HepG2 (cell line): ENCODE measurements around the gene KRTAP3-3. TPM values are rescaled to one million over a fixed set of nuclear protein-coding genes. Genes with fewer than 3 reads are reported as not detected.

ENCODE experiments used
- AKNA ChIP-seq: sonication (generic); formaldehyde crosslinking; IDR thresholded peaks from 2 replicates; pipeline ENCODE4 v1.4.0; 2020; ENCODE audit warnings: missing genetic modification reagents, borderline replicate concordance
- ATF5 ChIP-seq: sonication (generic); formaldehyde crosslinking; IDR thresholded peaks from 2 replicates; pipeline ENCODE4 v1.4.0; 2020; ENCODE audit warnings: mild to moderate bottlenecking, low read depth, missing genetic modification reagents
- CHCHD3 ChIP-seq: sonication (generic); formaldehyde crosslinking; IDR thresholded peaks from 2 replicates; pipeline ENCODE4 v1.8.0; 2022; ENCODE audit warnings: mild to moderate bottlenecking, missing genetic modification reagents, moderate library complexity
- HIVEP1 ChIP-seq: sonication (generic); formaldehyde crosslinking; IDR thresholded peaks from 2 replicates; pipeline ENCODE4 v1.4.0; 2020; ENCODE audit warnings: mild to moderate bottlenecking, missing genetic modification reagents
- HNF1A ChIP-seq, 2 experiments: sonication (generic) in 1 of 2; formaldehyde crosslinking in 1 of 2; IDR thresholded peaks; 2 replicates each; pipeline versions ENCODE4 v1.4.0 to v1.6.1; 2016 to 2020; ENCODE audit warnings: borderline replicate concordance in 1 of 2, low read depth in 1 of 2, mild to moderate bottlenecking in 1 of 2, missing genetic modification reagents in 1 of 2
- HNRNPLL ChIP-seq: fragments of 200-400 bp; formaldehyde crosslinking; IDR thresholded peaks from 2 replicates; pipeline ENCODE4 v1.6.1; 2017; ENCODE audit warnings: mild to moderate bottlenecking, low read depth, low read length; ENCODE audit not compliant: poor library complexity, severe bottlenecking
- KDM4B ChIP-seq: sonication (generic); formaldehyde crosslinking; IDR thresholded peaks from 2 replicates; pipeline ENCODE4 v1.4.0; 2020; ENCODE audit warnings: missing genetic modification reagents
- MNT ChIP-seq: fragments of 450-650 bp; IDR thresholded peaks from 2 replicates; pipeline ENCODE4 v1.6.1; 2016
- MYC ChIP-seq: sonication (generic); formaldehyde crosslinking; IDR thresholded peaks from 2 replicates; pipeline ENCODE4 v1.9.0; 2021; ENCODE audit warnings: missing genetic modification reagents, borderline replicate concordance
- NBN ChIP-seq: fragments of 450-650 bp; conservative IDR thresholded peaks from 2 replicates; pipeline ENCODE4 v1.6.1; 2017
- SIN3B ChIP-seq: fragments of 150-350 bp; IDR thresholded peaks from 2 replicates; pipeline ENCODE4 v1.6.1; 2014; ENCODE audit warnings: low read length
- TOPORS ChIP-seq: sonication (generic); formaldehyde crosslinking; IDR thresholded peaks from 2 replicates; pipeline ENCODE4 v1.8.0; 2023; ENCODE audit warnings: mild to moderate bottlenecking, missing genetic modification reagents
- ZNF333 ChIP-seq: sonication (generic); formaldehyde crosslinking; IDR thresholded peaks from 2 replicates; pipeline ENCODE4 v1.4.0; 2020; ENCODE audit warnings: mild to moderate bottlenecking, missing genetic modification reagents, borderline replicate concordance
- ZNF562 ChIP-seq: sonication (generic); formaldehyde crosslinking; IDR thresholded peaks from 2 replicates; pipeline ENCODE4 v1.8.0; 2022; ENCODE audit warnings: missing genetic modification reagents, borderline replicate concordance
- ZNF580 ChIP-seq: IDR thresholded peaks from 2 replicates; pipeline ENCODE4 v1.6.1; 2016; ENCODE audit warnings: low read depth, borderline replicate concordance
- ZSCAN12 ChIP-seq: sonication (generic); formaldehyde crosslinking; IDR thresholded peaks from 2 replicates; pipeline ENCODE4 v1.9.0; 2021; ENCODE audit warnings: mild to moderate bottlenecking, missing genetic modification reagents
- polyA plus RNA-seq, 8 experiments: library from polyadenylated mRNA; depleted of rRNA in 3 of 8; stranded (reverse) in 7 of 8; unstranded in 1 of 8; fragments of >200 nt; fragmentation: Illumina TruSeq in 4 of 8; extraction: Trizol in 4 of 8; gene quantifications; 2 replicates each; pipeline versions ENCODE4 v1.2.1 to v1.2.3, GENCODE V29; 2011 to 2016; ENCODE audit warnings: low read depth in 4 of 8, missing spikeins in 1 of 8, mixed read lengths in 1 of 8; ENCODE audit not compliant: insufficient read depth in 1 of 8
- total RNA-seq, 5 experiments: library from RNA; depleted of rRNA; stranded (reverse); fragments of >200 nt; fragmentation: Illumina TruSeq; extraction: Trizol; gene quantifications; 2 replicates each; pipeline ENCODE4 v1.2.3, GENCODE V29; 2016; ENCODE audit warnings: low read depth in 1 of 5

The KRTAP3-3 gene
- total and polyA plus RNA-seq, 2 of the 13 experiments (the other 11 are each of a cell fraction or from before 2014, with no cell fraction given) = not detected

GRCh38 chr17:40956401-40957254, 37.3 kb downstream of the KRTAP3-3 start (continued):
- TF ChIP-seq ZSCAN12 (CRISPR knock-in tag) = peak; percentile 75
- no peak for TF ChIP-seq ZNF333 (CRISPR knock-in tag)
- no peak for TF ChIP-seq AKNA (CRISPR knock-in tag)
- no peak for TF ChIP-seq CHCHD3 (CRISPR knock-in tag)
- TF ChIP-seq MNT = peak; percentile 8; the same call in 1 of the 2 replicates
- no peak for TF ChIP-seq ZNF562 (CRISPR knock-in tag)
- 0 out of 2 replicates have a peak, but pooled peaks have one; percentile 41 for TF ChIP-seq SIN3B
- no peak for TF ChIP-seq HNRNPLL
- peak; percentile 67; the same call in 1 of the 2 replicates for TF ChIP-seq TOPORS (CRISPR knock-in tag)
- TF ChIP-seq KDM4B (CRISPR knock-in tag) = peak; percentile 93
- TF ChIP-seq HNF1A (IDR thresholded peaks at IDR 0.05; ENCODE audit: low read depth) = peak; percentile 96
- peak; percentile 98 for TF ChIP-seq HNF1A (CRISPR knock-in tag; IDR thresholded peaks at IDR 0.05; ENCODE audit: borderline replicate concordance)
- no peak for TF ChIP-seq ATF5 (CRISPR knock-in tag)
- TF ChIP-seq HIVEP1 (CRISPR knock-in tag) = no peak
- no peak for TF ChIP-seq MYC (CRISPR knock-in tag)
- TF ChIP-seq ZNF580 (CRISPR knock-in tag) = peak; percentile 79; the same call in 1 of the 2 replicates
- no peak for TF ChIP-seq NBN
